HG02852 (cell line): Measurements from ENCODE around the gene TAS2R38.
A peak's percentile ranks its signal among the peaks of the same experiment; 100 is the strongest.

ENCODE experiments used
- ATAC-seq: cut with Tn5 transposase; IDR thresholded peaks from one replicate; pipeline ENCODE4 v1.9.1; 2021; ENCODE audit warnings: mild to moderate bottlenecking, moderate library complexity; ENCODE audit not compliant: unreplicated experiment

The TAS2R38 gene

DNA sequence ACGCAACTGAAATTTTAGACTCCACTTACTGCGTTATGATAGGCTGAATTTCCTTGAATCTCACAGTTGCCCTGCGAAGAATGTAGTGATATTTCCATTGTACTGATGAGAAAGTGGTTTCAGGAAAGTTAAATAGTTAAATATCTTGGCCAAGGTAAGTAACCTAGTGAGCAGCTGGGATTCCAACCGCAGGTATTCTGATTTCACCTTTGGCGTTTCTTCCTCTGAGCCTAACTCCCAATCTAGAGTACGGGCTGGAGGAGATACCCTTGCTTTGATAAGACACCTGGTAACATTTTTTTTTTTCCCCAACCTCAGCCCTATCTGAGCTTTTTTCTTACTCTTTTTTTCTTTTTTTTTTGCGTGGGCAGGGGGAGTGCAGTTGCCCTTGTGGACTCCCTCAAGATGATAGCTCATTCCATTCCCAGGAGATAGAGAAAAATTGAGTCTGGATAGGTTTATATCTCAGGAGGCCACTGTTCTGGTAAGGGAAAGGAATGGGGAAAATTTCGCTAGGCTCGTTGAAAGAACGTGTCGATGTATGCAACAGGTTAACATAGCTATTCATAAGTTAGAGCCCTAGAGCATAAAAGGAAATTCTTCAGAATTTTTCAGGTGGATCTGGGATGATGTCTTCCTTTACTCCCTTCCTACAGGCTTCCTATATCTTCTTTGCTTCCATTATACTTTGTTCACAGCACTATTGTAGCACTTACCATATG, 3.1 kb upstream of the TAS2R38 start:
- ATAC-seq, result no peak

DNA sequence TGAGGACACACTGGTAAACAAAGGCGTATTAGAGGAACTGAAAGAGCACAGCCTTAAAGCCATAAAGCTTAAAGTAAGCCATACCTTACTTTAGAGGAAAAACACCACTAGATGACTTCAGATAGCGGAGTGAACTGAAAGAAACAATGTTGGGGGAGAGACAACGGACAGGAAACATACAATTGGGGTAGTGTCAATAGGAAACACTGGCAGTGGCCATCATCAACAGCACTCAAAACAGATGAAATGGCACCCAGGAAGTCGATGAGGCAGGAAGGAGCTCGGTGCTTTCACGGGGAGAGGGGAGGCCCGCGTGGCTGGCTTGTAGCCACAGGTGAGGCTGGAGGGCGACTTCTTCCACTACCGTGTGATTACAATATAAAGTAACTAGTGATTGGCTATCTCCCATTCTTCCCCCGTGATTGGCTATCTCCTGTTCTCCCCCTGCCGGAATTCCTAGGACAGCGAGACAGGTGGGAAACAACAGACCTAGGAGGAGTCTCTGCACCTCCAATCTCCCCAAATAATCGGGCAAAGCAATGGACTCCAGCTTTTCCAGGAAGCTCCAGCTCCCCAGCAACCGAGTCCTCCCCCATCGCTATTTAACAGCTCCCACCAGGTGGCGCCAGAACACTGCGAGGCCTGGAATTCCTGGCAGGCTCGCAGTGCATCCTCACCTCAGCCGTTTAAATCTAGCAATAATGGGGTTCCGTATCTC, 2.4 kb upstream of the TAS2R38 start:
- ATAC-seq, result peak; percentile 65

DNA sequence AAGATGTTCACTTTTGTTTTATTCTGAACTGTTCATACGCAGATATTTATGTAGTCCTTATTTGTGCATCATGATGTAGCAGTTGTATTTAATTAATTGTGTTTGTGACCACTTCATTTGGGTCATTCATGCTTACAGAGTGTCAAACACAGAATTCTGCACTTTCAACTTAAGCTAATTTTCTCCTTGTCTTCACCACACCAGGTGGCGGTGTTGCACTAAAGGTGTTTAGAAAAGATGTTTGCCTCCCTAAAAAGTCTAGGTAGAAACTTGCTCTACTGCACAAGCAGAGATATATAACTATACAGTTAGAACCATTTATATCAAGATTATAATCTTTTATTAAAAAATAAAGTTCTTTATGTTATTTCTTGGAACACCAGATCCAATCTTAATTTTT, 1.3 kb upstream of the TAS2R38 start:
- ATAC-seq, result no peak

DNA sequence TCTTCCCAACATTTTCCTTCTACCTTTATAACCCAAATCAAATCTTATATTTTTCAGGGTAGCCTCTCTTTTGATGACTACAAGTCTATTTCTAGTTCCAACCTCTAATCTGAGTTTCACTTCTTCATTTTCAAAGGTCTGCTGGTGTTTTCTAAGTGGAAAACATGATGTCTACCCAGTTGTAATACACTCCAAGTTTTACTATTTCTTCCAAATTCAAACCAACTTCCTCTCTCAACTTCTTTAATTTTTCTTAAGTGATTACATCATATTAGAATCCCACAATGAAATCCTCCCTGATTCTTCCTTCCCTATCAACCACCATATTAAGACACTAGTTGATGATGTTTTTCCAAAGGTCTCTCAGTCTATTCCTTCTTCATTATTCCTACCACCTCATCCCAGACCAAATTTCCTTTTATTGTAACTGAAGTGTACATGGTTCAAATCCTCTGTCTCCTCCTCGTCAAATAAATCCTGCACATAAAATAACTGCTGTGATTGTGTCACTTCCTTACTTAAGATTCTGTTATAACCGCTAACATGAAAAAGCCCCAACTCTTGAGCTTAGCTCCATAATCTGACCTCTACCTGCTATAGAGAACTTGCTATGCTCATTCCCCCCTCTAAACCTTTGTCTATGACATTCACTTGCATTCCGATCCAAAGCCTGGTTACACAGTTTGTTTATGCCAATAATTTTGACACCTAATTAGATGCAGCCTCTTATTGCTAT, 12.7 kb downstream of the TAS2R38 start:
- peak; percentile 73 for ATAC-seq

DNA sequence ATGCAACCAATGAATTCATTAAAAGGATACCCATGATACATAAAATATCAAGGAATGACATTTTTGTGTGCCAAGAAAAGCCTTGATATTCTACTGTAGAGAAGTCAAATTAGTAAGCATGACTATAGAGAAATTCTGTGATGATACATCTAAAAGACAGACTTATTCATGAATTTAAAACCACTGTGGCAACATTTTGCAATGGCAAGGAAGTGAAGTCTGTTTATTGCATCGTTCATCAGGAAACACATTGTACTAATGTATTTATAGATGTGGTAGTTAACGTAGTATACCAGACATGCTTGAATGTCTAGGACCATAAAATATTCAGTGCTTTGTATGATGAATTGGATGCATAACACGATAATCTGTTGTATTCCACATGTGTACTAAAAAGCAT, 17.5 kb downstream of the TAS2R38 start:
- ATAC-seq, result no peak

DNA sequence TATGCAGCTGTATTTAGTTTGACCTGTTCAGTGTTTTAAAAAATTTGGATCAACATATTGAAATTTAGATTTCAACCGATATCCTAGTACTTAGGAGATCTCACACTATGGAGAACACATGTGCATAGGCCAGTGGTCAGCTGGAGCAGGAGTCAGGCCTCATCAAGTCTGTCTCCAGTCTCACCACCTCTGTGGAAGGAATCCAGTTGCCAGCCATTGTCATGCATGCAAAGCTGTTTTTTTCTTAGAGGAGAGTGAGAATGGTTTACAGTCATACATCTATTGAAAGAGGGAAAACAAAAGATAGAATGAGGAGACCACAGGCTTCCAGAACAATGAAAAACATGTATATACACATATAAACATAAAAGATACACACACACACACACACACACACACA, 19.2 kb downstream of the TAS2R38 start:
- ATAC-seq, result no peak

DNA sequence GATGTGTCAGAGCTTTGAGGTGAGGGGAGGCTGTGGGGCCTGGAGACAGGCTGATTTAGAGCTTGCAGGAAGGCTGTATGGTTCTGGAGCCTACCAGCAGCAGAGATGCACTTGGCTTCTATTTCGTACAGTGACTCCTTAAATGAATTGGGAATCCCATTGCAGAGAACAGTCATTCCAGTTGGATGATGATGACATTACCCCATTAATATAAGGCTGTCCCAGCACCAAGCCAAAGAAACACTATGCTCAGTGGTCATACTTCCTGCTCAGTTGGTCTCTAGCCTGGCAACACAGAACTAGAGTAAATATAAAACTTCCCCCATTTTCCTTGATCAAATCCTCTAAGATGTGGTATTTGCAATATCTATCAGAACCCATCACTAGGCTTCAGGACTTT, 21.1 kb downstream of the TAS2R38 start:
- no peak for ATAC-seq

DNA sequence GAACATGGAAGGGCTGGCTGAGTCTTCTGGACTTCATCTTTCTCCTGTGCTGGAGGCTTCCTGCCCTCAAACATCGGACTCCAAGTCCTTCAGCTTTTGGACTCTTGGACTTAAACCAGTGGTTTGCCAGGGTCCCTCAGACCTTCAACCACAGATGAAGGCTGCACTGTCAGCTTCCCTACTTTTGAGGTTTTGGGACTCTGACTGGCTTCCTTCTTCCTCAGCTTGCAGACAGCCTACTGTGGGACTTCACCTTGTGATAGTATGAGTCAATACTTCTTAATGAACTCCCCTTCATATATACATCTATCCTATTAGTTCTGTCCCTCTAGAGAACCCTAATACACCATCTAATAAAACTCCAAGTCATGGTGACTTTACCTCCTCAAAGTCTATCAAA, 22.8 kb downstream of the TAS2R38 start:
- no peak for ATAC-seq

DNA sequence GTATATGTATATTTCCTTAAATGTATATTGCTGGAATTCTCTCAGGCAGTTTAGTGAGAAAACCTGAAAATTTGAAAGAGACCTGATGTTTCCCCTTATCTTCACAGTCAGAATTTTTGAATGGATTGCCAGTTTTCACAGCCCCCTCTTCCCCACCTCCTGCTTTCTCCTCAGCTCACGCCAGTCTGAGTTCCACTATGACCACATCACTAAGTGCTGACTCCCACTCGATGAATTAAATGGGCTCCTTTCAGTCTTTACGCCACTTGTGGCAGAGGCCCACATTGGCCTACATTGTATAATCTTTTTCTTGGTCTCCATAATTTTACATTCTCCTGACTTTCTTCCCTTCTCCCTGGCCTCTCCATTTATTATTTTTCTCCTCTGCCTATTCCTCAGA, 23.7 kb downstream of the TAS2R38 start:
- ATAC-seq, result no peak

DNA sequence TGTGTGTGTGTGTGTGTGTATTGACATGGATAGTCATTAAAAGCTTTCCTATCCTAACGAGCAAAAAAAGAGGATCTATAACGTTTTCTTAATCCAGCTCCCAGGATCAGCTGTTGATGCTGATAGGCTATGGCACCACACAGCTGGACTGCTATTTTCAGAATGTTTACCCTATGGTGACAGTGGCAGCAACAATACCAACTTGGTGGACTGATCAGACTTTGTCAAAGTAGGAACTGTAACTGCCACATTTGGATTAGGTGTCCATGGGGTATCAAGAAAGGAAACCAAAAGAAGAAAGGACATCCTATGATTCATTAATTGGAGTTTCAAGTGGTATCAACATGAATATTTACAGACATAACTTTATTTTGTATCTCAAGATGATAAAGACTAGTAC, 24.1 kb downstream of the TAS2R38 start:
- no peak for ATAC-seq

DNA sequence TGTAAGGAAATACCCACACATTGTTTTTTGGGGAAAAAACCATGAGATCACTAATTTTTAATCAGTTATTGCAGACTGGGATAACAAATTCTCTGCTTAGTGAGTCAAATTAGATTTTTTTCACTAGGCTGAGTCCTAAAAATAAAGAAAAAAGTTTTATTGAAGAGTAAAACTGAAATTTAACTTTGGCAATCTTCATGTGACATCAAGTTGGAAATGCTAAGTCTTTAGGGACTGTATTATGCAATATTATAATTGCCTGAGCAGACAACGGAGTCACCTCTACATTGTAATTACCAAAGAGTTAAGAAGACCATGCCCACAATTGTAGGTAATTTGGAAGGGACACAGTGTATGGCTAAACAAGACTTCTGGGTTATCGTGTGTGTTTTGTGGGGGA, 24.6 kb downstream of the TAS2R38 start:
- no peak for ATAC-seq

DNA sequence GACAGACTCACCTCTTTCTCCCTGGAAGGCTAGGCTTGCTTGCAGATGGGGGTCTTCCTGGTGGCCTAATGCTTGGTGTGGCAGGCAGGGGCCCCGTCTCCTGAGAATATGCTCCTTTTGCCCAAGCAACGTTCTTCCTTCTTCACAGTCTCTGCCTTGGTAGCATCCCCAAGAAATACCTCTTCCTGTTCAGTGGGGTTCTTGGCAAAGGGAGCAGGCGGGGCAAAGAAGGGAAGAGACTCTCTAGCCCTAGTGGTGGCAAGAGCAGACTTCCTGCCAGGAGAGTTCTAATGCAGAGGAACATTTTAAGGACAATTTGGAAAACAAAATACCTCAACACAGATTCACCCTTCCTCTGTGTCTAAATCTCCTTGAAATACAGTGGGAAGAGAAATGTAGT, 26.8 kb downstream of the TAS2R38 start, which contains the start of gene CLEC5A:
Gene CLEC5A, minus strand, starts transcription at position 179 of the 400 bp plus-strand sequence. CDS start 682 bp downstream, outside the sequence.
- ATAC-seq, result no peak

DNA sequence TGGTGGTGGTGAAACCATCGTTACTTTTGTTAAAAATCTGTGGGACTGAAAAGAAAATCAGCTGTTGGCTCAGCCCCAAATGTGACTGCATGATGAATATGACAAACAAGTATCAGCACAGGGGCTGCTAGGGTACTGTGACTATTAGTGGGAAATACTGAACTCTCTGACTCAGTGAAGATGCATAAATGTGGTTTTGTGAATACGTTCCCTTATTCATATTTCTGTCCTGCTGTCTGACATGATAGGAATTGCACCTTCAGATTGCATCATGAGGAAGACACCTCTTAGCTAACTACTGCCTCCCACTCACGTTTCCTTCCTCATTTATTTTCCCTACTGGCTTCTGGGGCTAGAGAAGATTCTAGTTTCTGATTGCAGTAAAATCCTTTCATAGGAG, 28.2 kb downstream of the TAS2R38 start:
- no peak for ATAC-seq

DNA sequence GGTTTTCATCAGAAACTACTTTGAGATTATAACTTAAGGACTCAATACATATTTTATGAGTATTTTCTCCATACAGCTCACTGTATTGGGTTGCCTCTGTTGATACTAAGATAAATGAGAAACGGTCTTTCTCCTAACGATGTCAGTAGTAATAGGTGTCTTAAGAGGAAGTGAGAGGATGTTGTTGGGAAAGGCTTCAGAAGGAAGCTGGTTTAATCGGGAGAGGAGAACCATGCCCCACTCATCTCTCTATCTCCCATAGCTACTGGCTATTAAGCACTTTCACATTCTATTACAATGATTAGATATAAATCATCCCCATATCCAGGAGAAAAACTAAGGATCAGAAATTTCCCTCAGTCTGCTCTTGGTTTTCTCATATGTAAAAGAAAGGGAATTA, 28.8 kb downstream of the TAS2R38 start:
- no peak for ATAC-seq

DNA sequence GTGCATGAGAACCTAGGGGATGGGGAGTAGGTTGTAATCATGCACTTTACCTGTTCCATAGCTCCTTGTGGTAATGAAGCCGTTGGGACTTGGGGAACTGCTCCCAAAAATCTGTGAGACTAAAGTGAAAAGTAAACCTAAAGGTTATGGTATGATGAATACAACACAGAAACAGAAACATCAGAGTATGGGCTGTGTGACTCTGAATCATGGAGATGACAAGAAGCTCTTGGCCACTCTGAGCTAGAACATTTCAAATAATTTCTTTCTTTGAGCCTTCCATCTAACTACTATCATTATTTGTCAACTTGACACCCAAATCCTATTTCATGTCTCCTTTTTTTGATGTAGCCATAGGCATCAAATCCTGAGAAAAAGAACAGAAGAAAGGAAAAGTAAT, 29.7 kb downstream of the TAS2R38 start:
- ATAC-seq, result no peak

DNA sequence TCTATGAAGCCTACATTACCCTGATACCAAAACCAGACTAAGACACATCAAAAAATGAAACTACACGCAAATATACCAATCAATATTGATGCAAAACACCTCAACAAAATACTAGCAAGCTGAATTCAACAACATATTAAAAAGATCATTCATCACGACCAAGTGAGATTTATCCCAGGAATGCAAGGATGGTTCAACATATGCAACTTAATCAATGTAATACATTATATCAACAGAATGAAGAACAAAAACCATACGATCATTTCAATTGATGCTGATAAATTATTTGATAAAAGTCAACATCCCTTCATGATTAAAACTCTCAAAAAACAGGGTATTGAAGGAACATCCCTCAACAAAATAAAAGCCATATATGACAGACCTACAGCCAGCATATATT, 32.5 kb downstream of the TAS2R38 start:
- no peak for ATAC-seq

DNA sequence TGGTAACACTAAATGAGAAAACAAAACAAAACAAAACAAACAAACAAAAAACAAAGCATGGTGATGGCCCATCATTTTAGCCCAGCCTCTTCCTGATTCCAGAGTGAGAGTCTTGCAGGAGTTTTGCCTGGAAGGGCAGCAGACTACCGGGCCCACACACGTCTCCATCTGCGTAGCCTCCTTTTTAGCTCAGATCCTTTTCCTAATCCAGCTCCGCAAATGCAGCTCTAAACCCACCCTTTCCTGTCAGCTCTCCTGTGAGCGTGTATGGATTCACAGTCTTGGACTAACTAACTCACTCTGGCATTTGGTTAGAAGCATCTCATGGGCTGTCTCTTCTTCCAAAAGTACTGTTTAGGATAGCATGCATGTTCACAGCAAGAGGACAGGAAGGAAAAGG, 43.4 kb downstream of the TAS2R38 start:
- ATAC-seq, result no peak

DNA sequence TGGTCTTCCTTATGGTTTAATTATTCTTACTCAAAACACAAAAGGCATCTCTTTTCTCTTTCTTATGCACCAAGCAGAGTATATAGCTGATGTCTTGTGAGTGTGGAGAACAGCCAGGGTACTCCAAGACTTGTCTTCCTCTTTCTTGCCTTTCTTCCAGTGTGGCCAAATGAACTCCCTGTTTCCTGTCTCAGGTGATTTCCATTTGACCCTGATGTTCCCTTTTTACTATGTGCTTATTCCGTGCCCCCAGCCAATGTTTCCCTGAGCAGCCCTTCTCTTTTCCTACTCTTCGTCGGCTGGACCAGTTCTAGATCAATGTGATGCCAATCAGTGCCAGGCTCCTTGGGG, 44.8 kb downstream of the TAS2R38 start:
- no peak for ATAC-seq

DNA sequence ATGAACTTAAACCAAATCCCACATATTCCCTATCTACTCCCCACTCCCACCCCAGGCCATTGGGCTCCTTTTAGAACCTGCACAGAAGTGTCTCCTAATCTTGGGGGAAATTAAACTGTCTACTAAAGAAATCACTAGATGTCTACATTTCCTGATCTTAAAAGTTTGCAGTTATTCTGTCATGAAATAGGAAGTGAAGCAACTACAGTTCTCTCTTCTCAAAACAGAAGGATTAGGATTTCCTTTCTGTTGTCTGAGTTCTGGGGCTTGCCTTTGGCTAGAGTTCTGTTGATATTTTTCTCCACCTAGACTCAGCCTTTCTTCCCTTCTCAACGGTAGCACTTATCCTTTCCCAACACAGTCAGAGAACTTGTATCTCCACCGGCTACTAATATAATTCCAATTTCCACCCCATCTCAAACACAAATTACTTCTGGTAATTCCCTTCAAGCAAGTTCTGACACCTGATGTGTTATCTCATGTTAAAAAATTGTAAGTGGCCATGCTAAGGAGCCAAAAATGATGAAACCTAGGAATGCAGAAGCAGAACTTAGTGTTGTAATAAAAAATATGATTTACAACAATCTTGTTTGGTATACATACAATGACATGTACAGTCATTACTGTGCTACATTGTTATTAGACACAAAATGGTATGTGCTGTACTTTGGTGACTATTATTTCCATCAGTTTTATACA, 45.3 kb downstream of the TAS2R38 start:
- ATAC-seq, result no peak
